ENCODE results near the gene HOXC10. TPM values are rescaled to one million over a fixed set of nuclear protein-coding genes. Genes with fewer than 3 reads are reported as not detected.

The HOXC10 gene
- total RNA-seq, 1 experiment from 2014 or later, result not detected

GRCh38 chr12:53982648-53983567 is 2.0 kb upstream of the HOXC10 start:
- Mint-ChIP-seq H3K9me3 (no peaks in the 10 kb centered on the region), H3K27me3 (ENCODE audit: low read depth) (peaks cover 100% of the 10 kb centered on the region), H3K27ac (no peak overlapping the region), H3K4me3 (no peak overlapping the region), H3K4me1 (peaks cover 30% of the 10 kb centered on the region), H3K36me3 (no peaks in the 10 kb centered on the region)
- no peak for TF ChIP-seq NR2C2 (CRISPR knock-in tag; IDR thresholded peaks at IDR 0.05)
- TF ChIP-seq RELA (CRISPR knock-in tag; IDR thresholded peaks at IDR 0.05; ENCODE audit: borderline replicate concordance), result no peak
- 0 out of 2 replicates have a peak, but pooled peaks have one; percentile 7 for TF ChIP-seq CTCF (IDR thresholded peaks at IDR 0.05)
- ATAC-seq, result no peak
- ChIA-PET CTCF (interaction anchor here (0.6 to 1.3 kb wide), 2 partner anchors 135 to 218 kb away, joined by 3 read pairs; no protein-coding TSS in a partner anchor), POLR2A (no interaction called here)
- DNase-seq (ENCODE audit: low spot score), result no peak

GRCh38 chr12:53983568-53983949 is 1.4 kb upstream of the HOXC10 start:
- H3K9me3 Mint-ChIP-seq, result no peaks in the 10 kb centered on the region
- no peak overlapping the region for H3K27ac Mint-ChIP-seq
- ATAC-seq (no peak), DNase-seq (ENCODE audit: low spot score) (no peak)
- no peaks in the 10 kb centered on the region for H3K36me3 Mint-ChIP-seq
- peaks cover 100% of the 10 kb centered on the region for H3K27me3 Mint-ChIP-seq (ENCODE audit: low read depth)
- peaks cover 26% of the 10 kb centered on the region for H3K4me1 Mint-ChIP-seq
- ChIA-PET POLR2A (no interaction called here), CTCF (interaction anchor here (0.6 to 3.1 kb wide), 6 partner anchors 14 to 224 kb away, joined by 3 to 43 read pairs (median 15); partner anchors contain the start of genes HOXC5 and HOXC8)
- H3K4me3 Mint-ChIP-seq, result no peak overlapping the region
- no peak for TF ChIP-seq ELF4 (CRISPR knock-in tag; IDR thresholded peaks at IDR 0.05; ENCODE audit: low read depth)
- TF ChIP-seq, protein P1, sequence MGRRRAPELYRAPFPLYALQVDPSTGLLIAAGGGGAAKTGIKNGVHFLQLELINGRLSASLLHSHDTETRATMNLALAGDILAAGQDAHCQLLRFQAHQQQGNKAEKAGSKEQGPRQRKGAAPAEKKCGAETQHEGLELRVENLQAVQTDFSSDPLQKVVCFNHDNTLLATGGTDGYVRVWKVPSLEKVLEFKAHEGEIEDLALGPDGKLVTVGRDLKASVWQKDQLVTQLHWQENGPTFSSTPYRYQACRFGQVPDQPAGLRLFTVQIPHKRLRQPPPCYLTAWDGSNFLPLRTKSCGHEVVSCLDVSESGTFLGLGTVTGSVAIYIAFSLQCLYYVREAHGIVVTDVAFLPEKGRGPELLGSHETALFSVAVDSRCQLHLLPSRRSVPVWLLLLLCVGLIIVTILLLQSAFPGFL (CRISPR knock-in tag; IDR thresholded peaks at IDR 0.05; ENCODE audit: borderline replicate concordance), result no peak
- TF ChIP-seq, protein P2, sequence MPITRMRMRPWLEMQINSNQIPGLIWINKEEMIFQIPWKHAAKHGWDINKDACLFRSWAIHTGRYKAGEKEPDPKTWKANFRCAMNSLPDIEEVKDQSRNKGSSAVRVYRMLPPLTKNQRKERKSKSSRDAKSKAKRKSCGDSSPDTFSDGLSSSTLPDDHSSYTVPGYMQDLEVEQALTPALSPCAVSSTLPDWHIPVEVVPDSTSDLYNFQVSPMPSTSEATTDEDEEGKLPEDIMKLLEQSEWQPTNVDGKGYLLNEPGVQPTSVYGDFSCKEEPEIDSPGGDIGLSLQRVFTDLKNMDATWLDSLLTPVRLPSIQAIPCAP (CRISPR knock-in tag; IDR thresholded peaks at IDR 0.05), result no peak
- no peak for TF ChIP-seq IRF2 (CRISPR knock-in tag; IDR thresholded peaks at IDR 0.05; ENCODE audit: borderline replicate concordance, low read depth)
- TF ChIP-seq ETV6 (CRISPR knock-in tag; IDR thresholded peaks at IDR 0.05), result no peak
- TF ChIP-seq NFYB (CRISPR knock-in tag; conservative IDR thresholded peaks at IDR 0.05; ENCODE audit: low read depth), result no peak
- TF ChIP-seq TP53 (CRISPR knock-in tag; IDR thresholded peaks at IDR 0.05), result no peak
- no peak for TF ChIP-seq JUN (CRISPR knock-in tag; IDR thresholded peaks at IDR 0.05)
- TF ChIP-seq, protein P3, sequence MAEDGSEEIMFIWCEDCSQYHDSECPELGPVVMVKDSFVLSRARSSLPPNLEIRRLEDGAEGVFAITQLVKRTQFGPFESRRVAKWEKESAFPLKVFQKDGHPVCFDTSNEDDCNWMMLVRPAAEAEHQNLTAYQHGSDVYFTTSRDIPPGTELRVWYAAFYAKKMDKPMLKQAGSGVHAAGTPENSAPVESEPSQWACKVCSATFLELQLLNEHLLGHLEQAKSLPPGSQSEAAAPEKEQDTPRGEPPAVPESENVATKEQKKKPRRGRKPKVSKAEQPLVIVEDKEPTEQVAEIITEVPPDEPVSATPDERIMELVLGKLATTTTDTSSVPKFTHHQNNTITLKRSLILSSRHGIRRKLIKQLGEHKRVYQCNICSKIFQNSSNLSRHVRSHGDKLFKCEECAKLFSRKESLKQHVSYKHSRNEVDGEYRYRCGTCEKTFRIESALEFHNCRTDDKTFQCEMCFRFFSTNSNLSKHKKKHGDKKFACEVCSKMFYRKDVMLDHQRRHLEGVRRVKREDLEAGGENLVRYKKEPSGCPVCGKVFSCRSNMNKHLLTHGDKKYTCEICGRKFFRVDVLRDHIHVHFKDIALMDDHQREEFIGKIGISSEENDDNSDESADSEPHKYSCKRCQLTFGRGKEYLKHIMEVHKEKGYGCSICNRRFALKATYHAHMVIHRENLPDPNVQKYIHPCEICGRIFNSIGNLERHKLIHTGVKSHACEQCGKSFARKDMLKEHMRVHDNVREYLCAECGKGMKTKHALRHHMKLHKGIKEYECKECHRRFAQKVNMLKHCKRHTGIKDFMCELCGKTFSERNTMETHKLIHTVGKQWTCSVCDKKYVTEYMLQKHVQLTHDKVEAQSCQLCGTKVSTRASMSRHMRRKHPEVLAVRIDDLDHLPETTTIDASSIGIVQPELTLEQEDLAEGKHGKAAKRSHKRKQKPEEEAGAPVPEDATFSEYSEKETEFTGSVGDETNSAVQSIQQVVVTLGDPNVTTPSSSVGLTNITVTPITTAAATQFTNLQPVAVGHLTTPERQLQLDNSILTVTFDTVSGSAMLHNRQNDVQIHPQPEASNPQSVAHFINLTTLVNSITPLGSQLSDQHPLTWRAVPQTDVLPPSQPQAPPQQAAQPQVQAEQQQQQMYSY (CRISPR knock-in tag; IDR thresholded peaks at IDR 0.05), result no peak
- no peak for TF ChIP-seq KAT7 (CRISPR knock-in tag; IDR thresholded peaks at IDR 0.05; ENCODE audit: borderline replicate concordance)
- no peak for TF ChIP-seq ZNF423 (CRISPR knock-in tag; IDR thresholded peaks at IDR 0.05)
- TF ChIP-seq, protein P4, sequence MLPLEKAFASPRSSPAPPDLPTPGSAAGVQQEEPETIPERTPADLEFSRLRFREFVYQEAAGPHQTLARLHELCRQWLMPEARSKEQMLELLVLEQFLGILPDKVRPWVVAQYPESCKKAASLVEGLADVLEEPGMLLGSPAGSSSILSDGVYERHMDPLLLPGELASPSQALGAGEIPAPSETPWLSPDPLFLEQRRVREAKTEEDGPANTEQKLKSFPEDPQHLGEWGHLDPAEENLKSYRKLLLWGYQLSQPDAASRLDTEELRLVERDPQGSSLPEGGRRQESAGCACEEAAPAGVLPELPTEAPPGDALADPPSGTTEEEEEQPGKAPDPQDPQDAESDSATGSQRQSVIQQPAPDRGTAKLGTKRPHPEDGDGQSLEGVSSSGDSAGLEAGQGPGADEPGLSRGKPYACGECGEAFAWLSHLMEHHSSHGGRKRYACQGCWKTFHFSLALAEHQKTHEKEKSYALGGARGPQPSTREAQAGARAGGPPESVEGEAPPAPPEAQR (CRISPR knock-in tag; IDR thresholded peaks at IDR 0.05), result no peak
- TF ChIP-seq GTF2I (CRISPR knock-in tag; conservative IDR thresholded peaks at IDR 0.05), result no peak
- TF ChIP-seq, protein P5, sequence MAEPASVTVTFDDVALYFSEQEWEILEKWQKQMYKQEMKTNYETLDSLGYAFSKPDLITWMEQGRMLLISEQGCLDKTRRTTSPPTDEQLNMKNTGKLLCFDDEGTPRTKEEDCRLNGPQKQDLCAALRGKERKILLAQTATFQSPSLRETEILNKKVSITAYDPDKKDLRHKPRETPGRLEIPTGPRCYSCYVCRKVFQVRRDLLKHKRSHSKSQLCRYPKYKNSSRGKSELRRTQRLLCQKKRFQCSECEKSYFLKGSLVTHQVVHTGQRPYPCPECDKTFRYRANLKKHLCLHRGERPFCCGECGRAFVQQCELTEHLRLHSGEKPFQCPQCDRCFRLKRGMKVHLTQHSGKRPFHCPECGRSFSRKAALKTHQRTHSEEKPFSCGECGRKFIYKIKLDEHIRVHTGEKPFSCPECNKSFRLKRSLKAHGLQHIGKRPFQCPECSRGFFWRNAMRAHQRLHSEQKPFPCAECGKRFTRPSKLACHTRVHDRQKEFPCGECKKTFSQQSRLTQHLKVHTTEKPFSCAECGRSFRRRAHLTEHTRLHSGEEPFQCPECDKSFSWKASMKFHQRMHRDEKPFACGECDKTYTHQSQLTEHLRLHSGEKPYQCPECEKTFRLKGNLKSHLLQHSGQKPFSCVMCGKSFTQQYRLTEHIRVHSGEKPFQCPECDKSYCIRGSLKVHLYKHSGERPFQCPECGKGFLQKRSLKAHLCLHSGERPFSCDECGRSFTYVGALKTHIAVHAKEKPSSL (CRISPR knock-in tag; conservative IDR thresholded peaks at IDR 0.05), result no peak
- no peak for TF ChIP-seq TCF7 (CRISPR knock-in tag; IDR thresholded peaks at IDR 0.05; ENCODE audit: low read depth)
- no peak for TF ChIP-seq AR (CRISPR knock-in tag; IDR thresholded peaks at IDR 0.05)
